Raji (cell line): ENCODE measurements around the gene EGFL8.

Source experiments
- POLR2A ChIP-seq: IDR thresholded peaks from 2 replicates; pipeline ENCODE4 v1.6.1; 2011; ENCODE audit warnings: low read depth, low read length, control low read depth; ENCODE audit not compliant: insufficient read depth

EGFL8 gene

DNA sequence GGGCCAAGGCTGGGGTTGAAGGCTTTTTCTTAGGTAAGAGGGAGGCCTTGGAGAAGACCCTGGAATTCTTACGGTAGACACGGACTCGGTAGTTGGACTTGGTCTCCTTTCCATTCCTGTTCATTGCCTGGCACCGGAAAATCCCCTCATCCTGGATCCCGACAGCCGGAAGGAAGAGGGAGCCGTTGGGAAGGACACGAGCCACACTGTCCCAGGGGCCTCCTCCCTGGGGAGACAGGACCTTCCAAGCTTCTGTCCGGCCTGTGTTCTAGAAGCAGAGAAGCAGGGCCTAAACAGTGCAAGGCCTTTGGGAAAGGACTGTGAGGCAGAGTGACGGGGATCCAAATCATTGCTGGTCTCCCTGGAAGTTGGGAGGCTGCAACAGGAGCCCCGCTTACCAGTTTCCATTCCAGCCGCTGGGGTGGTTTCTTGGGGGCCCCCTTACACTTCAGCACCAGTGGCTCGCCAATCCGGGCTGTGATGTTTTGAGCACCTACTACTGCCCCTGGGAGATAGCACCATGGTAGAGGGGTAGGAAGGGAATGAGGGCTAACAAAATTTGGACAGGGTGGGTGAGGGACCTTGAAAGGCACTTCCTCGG is 19.2 kb downstream of the EGFL8 start:
- 0 out of 2 replicates have a peak, but pooled peaks have one; percentile 4 for TF ChIP-seq POLR2A

DNA sequence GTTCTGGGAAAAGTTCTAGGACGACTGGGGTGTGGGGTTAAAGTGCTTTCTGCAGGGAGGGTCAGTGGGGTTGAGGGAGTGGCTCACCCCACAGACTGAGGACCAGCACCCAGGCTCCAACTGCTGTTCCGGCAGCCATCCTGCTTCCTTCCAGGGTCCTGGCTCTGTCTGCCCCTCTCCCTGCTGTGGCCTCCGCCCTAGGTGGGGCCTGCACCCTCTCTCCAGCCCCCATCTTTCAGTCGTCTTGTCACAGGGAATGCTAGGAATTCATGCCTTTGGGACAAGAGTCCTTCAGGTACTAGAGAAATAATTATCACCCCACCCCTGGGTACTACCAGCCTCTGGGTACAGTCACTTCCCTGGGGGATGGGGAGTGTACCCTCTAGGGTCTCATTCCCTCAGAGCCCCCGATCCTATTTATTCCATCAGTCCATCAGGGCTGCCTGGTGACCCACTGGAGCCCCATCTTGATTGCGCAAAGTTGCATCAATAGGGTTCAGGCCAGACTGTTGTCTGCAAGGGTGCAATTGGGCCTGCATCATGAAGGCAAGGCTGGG is 19.8 kb downstream of the EGFL8 start, which contains the start of gene AGER:
Gene AGER, minus strand, starts transcription at position 170 of the 557 bp plus-strand sequence. Its CDS starts 31 bp downstream, at position 139.
- 0 out of 2 replicates have a peak, but pooled peaks have one; percentile 14 for TF ChIP-seq POLR2A

DNA sequence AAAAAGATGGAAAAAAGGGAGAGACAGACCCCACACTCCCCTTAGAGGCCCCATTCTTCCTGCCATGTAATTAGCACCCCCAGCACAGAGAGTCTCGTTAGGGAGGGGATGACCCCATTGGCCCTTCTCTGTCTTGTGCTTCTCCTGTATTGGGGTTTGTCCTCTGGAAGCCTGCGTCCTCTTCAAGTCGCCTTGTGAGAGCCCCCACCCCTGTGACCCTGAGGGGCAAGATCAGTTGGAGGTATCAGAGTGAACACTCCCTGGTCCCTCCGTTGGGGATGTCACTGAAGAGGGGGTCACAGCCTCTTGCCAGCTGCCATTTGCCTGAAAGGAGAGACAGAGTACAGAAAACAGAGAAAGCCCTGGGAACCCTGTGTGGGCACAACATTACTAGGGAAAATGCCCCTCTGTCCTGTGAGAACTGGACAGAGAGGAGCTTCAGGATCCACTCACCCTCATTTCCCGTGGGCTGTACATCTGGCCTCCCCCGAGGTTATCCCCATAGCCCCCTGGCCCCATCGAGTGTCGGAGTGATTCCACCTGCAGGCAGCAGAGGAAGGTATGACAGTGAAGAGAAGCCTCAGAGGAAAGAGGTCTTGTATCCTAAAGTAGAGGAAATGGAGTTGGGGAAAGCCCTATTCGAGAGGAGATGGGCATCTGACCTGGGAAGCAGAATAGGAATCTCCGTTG is 21.9 kb downstream of the EGFL8 start:
- TF ChIP-seq POLR2A: 0 out of 2 replicates have a peak, but pooled peaks have one; percentile 6

DNA sequence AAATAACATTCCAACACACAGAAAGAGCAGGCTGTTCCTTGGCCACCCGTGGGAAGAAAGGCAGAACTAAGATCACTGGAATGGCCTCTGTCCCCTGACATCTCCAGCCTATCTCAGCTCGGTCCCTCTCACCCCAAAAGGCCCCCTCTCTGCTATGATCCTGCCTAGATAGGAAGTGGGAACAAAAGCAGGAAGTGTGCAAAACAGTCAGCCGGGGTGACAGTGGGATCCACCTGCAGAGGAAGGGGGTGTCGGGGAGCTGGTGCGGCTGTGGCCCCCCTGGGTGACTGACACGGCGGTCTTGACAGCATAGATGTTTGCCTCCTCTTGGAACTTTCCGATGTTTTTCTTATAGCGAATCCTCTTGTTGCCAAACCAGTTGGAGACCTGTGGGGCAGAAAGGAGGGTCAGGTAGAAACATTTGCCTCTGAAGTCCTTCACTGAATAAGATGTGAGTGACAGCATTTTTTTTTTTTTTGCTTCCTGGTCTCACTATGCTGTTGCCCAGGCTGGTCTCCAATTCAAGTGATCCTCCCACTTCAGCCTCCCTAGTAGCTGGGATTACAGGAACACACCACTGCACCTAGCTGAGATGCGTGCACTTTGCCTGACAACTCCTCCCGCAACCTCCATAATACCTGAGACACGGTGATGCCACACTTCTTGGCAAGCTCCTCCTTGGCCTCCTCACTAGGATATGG is 22.8 kb downstream of the EGFL8 start:
- TF ChIP-seq POLR2A: no peak

DNA sequence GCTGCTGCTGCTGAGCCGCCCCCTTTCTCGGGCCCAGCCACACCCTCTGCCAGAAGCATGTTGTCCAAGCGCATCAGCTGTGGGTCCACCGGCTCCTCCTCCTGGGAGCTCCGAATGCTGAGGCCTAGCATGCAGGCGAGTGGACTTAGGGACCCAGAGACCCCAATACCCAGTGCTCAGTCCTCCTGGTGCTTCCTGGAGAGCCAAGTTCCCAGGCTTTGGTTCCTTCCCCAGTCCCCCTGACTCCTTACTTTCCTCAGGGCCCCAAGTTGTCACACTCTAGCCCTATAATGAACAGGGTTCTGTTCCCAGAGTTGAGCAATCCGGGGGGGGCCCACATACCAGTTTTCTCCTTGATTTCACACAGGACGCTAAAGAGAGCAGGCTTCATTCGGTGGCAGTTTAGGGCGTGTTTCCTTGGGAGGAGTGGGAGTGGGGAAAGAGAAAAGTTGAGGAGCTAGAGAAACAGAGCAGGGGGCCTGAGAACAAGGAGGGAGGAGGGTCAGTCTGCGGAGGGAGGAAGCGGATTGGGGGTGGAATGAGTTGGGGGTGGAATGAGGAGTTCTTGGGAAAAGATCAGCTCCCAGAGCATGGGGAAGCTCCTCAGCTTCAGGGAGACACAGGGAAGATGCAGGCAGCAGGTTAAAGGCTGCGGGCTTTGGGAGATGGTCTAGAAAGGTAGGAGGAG is 24.1 kb downstream of the EGFL8 start:
- 0 out of 2 replicates have a peak, but pooled peaks have one; percentile 8 for TF ChIP-seq POLR2A

DNA sequence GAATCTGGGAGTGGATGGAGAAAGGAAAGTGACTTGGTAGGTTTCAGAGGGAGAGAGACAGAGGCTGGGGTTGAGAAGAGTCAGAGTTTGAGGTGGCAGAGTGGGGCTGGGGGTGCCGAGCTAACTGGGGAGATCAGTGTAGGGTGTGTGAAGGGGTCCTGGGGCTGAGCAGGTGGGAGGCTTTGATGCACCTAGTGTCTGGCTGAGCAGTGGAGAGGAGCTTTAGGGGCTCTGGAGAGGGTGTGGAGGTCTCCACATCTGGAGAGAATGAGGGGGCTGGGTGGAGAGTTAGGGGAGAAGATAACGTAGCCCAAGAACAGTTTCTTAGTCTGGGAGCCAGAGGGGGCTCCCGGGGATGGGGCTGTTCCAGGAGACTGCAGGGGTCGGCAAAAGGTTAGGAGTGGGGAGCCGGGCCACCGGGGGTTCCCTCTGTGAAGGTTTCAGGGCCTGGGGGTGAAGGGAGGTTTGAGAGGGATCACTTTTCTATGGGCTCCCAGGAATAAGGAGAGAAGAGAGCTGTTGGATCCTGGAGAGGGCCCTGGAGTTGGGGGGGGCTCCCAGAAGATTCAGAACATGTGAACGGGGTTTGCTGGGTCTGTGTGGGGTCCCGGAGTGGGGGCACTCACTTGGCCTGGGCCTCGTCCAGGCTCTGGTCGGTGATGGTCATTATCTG is 24.8 kb downstream of the EGFL8 start:
- no peak for TF ChIP-seq POLR2A

DNA sequence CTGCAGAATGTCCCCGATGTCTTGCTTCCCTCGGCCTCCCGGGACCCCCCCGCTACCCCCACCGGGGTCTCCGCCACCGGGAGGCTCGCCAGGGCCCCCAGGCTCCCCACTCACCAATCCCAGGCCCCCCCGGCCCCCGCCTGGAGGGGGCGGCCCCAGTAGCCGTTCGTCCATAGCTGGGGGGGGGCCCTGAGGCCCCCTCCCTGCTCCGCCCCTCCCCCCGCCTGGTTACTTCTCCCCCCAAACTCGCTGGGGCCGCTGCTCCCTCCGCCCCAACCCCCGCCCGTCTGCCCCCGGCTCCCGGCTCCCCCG is 25.3 kb downstream of the EGFL8 start:
- no peak for TF ChIP-seq POLR2A

DNA sequence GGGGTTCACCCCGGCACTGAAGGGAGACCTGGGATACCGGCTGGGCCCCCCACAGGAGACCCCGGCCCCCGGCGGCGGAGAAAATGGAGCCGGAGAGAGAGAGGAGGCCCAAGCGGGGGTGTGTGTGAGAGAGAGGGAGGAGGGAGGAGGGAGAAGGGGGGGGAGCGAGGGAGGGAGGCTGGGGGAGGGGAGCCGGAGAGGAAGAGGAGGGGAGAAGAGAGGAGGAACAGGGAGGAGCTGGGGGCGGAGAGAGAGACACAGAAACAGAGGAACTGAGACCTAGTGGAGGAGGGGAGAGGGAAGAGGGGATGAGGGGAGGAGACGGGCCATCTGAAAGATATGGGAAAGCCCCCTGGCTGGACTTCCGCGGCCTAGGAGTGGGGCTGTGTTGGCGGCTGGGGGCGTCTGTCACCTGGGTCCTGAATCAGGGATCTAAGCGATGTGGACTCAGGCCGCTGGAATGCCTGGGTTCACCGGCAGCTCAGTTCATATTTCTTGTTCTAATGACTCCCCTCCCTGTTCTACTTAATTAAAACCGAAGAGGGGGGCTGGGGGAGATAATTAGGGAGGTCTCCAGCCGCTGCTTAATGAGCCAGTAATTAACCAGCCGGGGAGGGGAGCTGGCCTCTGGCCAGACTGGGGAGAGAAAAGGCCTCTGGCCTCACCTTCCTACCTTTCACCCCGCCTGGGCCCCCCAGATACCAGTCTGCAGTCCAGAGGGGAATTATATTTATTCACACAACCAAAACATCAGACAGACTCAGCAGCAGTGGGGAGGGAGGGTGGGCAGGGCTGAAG is 25.9 kb downstream of the EGFL8 start, which contains the start of gene PBX2:
Gene PBX2, minus strand, starts transcription at position 149 of the 798 bp plus-strand sequence. CDS start 287 bp downstream, outside the sequence.
- peak; percentile 70 for TF ChIP-seq POLR2A

DNA sequence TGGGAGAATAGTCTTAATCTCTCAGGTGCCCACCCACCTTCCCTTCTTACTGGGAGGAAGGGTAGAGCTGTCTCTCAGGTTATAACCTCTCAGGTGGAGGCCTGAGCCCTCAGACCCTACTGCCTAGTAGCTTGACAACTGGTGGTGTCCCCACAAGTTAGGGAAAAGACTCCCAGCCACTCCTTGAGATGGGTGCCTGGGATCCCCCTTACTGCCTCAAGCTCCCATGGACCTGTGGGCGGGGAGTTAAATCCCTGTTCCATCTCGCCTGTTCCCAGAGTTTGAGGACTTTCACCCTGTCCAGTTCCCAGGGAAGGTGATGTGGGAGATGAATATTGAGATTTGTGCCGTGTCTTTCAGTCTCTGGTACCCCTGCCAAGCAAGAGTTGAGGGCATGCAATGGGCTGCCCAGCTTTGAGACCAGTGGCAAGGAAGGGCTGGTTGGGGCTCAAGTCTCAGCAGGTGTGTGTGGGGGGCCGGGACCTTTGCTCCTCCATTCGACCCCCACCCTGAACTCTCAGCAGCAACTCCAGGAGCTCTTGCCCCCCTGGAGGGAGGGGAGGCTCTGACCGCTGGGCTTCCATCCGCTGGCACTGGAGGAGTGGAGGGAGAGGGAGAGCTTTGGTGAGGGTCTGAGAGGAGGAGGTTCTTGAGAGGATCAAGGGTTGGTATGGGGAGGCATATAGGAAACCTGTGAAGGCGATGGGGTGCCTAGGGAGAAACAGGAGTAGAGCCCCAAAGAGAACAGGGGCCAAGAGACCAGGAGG is 26.7 kb downstream of the EGFL8 start:
- TF ChIP-seq POLR2A: no peak

DNA sequence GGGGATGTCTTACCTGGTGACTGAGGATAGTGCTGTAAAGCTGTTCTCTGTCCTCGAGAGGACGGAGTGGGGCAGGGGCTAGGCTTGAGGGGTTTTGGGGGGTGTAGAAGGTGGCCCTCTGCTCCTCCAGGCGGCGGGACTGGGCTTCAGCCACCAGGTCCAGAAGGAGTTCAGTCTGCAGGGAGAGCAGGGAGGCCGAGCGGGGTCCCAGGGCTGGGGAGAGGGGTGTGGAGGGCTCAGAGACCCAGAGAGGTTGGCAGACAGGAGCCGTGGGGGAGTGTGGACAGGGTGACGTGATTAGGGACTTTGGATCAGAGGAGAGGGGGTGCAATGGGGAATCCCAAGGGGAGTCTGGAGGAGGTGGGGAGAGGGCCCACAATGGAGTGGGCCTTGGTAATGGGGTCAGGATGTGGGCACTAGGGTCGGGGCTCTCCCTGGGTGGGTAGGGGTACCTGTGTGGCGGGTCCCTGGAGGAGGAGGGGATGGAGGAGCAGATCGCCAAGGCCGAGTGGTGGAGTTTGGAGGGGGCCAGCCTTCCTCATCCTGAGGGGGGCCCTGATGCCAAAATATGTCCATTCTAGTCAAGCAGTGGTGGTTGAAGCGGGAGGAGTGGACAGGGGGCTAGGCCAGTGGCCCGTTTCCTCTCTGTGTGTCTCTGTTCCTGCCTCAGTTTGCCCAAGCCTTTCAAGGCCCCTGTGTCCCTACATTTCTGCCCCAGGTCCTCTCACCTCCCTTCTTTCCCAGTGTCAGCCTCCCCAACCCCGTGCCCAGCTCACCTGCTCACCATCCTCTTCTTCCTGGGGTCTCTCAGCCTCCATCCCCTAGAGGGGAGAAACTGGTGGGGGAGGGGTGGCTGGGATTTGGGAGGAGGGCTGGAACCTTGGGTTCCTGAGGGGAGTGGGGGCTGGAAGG is 27.6 kb downstream of the EGFL8 start:
- TF ChIP-seq POLR2A: no peak

DNA sequence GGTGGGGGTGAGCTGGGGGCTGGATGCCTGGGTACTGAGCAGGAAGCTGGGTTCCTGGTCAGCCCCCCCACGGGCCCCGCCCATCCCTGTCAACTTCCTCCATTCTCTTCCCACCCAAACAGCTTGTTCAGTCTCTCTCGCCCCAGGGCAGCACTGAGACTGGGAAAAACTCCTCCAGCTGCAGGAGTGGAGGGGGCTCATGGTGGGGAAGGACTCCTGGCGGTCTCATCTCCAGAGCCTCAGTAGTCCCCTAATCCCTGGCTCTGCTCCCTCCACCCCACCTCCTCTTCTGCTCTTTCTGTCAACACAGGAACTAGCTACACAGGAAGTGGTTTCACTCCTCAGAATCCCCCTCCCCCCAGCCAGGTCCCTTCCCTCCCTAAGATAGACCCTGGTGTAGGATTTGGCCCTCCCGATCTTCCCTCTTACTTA is 28.2 kb downstream of the EGFL8 start, which contains the start of gene GPSM3:
Gene GPSM3, minus strand, starts transcription at position 36 of the 432 bp plus-strand sequence. CDS start 130 bp downstream, outside the sequence.
- peak; percentile 78 for TF ChIP-seq POLR2A

DNA sequence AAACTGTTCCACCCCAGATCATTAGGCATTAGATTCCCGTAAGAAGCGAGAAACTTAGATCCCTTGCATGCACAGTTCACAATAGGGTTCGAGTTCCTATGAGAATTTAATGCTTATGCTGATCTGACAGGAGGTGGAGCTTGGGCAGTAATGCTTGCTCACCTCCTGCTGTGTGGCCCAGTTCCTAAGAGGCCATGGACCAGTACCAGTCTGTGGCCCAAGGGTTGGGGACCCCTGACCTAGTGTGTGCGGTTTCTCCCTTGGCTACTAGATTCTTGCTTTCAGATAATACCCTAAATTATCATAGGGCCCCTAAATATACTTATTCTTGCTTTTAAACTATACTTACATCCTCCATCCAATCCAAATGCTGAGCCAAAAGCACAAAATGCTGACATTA is 30.0 kb downstream of the EGFL8 start:
- TF ChIP-seq POLR2A: no peak
